D721Med (cell line): ENCODE data around the gene STX7.
A peak's percentile ranks its signal among the peaks of the same experiment; 100 is the strongest.

Source experiments
- DNase-seq: peaks from one replicate; pipeline ENCODE4 v3.0.0; 2011; ENCODE audit warnings: low spot score; ENCODE audit not compliant: insufficient read length
- FAIRE-seq: peaks from 2 replicates; lab custom pipeline; 2011; peaks lifted over from hg19 to GRCh38; lab: Jason Lieb, UNC
- TF ChIP-seq, protein P1 (sequence below): IDR thresholded peaks from 2 replicates; pipeline ENCODE4 v1.5.1; 2012; ENCODE audit warnings: mild to moderate bottlenecking, control low read depth; ENCODE audit not compliant: insufficient read depth; ENCODE audit errors: missing control alignments

The STX7 gene

GRCh38 chr6:132483779-132484679 is 28.9 kb downstream of the STX7 start:
- peak; percentile 16 for FAIRE-seq
- TF ChIP-seq, protein P1, sequence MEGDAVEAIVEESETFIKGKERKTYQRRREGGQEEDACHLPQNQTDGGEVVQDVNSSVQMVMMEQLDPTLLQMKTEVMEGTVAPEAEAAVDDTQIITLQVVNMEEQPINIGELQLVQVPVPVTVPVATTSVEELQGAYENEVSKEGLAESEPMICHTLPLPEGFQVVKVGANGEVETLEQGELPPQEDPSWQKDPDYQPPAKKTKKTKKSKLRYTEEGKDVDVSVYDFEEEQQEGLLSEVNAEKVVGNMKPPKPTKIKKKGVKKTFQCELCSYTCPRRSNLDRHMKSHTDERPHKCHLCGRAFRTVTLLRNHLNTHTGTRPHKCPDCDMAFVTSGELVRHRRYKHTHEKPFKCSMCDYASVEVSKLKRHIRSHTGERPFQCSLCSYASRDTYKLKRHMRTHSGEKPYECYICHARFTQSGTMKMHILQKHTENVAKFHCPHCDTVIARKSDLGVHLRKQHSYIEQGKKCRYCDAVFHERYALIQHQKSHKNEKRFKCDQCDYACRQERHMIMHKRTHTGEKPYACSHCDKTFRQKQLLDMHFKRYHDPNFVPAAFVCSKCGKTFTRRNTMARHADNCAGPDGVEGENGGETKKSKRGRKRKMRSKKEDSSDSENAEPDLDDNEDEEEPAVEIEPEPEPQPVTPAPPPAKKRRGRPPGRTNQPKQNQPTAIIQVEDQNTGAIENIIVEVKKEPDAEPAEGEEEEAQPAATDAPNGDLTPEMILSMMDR = peak; percentile 76
- no peak for DNase-seq

GRCh38 chr6:132482581-132482980 is 30.3 kb downstream of the STX7 start:
- FAIRE-seq = no peak
- DNase-seq = no peak
- TF ChIP-seq, protein P1 = no peak

DNA sequence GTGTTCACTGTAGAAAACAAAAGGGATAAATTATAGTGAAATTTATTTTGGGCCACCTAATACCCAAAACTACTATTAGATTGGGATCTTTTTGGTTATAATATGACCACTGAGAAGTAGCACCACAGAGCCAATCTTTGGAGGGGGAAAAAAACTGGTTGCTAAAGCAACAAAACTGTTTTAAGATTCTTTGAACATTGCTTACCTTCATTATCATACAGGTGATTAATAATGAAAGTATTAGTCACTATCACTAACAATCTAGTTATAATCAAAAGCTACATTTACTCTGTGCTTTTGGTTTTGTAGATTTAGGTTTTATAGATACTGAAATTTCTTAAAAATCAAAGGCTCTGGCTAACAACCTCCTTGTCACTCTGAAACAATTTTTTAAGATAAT is 31.7 kb downstream of the STX7 start:
- no peak for FAIRE-seq
- TF ChIP-seq, protein P1 = no peak
- no peak for DNase-seq

DNA sequence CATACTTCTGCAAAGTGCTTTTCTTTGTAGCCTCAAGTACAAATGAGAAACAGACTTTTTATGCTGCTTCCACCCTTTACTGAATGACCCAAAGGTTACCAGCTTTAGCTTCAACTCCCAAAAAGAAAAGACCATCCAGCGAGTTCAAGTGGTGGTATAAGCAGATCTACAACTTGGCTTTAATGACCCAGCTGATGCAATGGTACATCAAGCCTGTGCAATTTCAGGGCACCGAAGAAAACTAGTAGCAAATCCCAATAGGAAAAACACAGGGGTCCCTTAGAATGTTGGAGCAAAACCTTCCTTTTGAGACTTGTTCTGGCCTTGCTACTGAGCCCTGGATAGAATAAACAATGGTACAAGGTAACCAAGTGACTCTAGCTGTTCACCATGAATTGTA is 33.8 kb downstream of the STX7 start:
- DNase-seq = no peak
- TF ChIP-seq, protein P1 = no peak
- FAIRE-seq = no peak

DNA sequence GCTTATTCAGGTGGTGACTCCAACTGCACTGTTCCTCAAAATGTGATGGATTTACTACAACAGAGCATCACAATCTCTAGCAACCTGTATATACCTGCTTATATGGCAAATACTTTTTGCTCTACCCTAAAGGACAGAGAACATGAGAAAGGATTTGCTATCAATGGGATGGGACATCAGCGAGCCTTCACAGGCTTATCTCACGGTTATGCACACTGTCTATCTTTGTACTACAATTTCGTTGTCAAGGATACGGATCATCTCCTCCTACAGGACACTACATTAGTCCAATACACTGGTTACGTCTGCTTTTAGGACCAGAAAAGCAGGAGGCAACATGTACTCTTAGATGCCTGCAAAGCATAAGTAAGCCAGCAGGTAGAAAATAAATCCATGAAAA is 34.2 kb downstream of the STX7 start:
- TF ChIP-seq, protein P1 = no peak
- no peak for DNase-seq
- FAIRE-seq = no peak

DNA sequence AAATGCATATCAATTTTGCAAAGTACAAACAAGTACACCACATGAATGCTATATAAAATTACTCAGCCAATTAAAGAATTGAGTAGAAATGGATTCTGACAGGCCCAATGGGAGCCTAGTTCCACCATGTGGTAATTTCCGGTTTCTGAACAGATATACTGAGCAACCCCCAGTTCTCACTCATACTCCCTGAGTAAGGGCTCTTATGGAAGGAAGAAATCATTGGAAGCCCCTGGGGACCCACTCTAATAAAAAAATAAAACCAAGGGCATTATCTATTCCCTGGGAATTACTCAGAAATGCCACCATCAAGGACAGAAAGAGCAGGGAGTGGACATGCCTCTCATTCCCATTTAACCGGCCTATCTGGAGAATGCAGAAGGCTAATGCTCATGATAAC is 34.6 kb downstream of the STX7 start:
- DNase-seq (no peak), FAIRE-seq (no peak)
- TF ChIP-seq, protein P1 = no peak

DNA sequence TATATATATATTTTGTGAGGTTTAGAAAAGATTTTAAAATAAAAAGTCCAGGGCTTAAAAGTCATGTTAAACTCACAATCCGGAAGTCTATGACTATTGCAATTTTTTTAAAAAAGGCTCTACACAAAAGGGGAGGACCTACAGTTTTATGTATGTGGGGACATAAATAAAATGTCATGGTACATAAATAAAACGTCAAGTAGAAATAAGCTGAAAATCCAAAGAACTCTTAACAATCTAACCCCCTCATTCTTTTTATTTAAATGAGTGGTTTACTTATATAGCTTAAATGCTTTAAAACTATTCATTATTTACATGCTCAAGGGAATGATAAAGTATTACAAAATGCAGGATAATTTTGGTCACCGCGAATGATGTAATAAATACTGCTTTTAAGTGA is 36.2 kb downstream of the STX7 start:
- TF ChIP-seq, protein P1 = no peak
- DNase-seq = no peak
- no peak for FAIRE-seq
